GM12878 (cell line): ENCODE results near the gene ZNF2. TPM values are rescaled to one million over a fixed set of nuclear protein-coding genes. Genes with fewer than 3 reads are reported as not detected.

ENCODE experiments used
- ATAC-seq: fragments of 200-7000 bp; cut with Tn5 transposase; 3 replicates; pipeline ENCODE4 v1.9.1; 2020; ENCODE audit warnings: mild to moderate bottlenecking, moderate library complexity
- BruUV-seq: library from RNA; stranded (reverse); fragments of 400-500 nt; replicated peaks from 2 replicates; lab custom pipeline; 2021; lab: Mats Ljungman, UMichigan
- CTCF ChIA-PET: fragments of 300-600 bp; sonication (Branson Sonifier 250); formaldehyde crosslinking; extraction: SDS; loops from one replicate; lab custom pipeline; 2021; ENCODE audit warnings: inconsistent platforms; lab: Yijun Ruan, JAX
- POLR2A ChIA-PET: fragments of 350-600 bp; formaldehyde crosslinking; extraction: SDS; loops from one replicate; lab custom pipeline; 2021; ENCODE audit warnings: inconsistent platforms; lab: Charles Lee
- RAD21 ChIA-PET: fragments of 300-600 bp; sonication (Branson Sonifier 250); formaldehyde crosslinking; loops from one replicate; lab custom pipeline; 2023; ENCODE audit warnings: antibody characterized with exemption; ENCODE audit not compliant: unreplicated experiment; lab: Charles Lee
- SMC1A ChIA-PET: fragments of 300-600 bp; sonication (Branson Sonifier 250); formaldehyde crosslinking; loops from one replicate; lab custom pipeline; 2023; ENCODE audit not compliant: unreplicated experiment, uncharacterized antibody; lab: Charles Lee
- DNase-seq: peaks from one replicate; pipeline ENCODE4 v3.0.0-alpha.2; 2011; ENCODE audit warnings: low read depth, low spot score
- FAIRE-seq: peaks from 3 replicates; lab custom pipeline; 2011; peaks lifted over from hg19 to GRCh38; lab: Jason Lieb, UNC
- H2AFZ ChIP-seq: 2 replicates; pipeline ENCODE4 v1.6.0; 2011; ENCODE audit warnings: low read depth, low read length, control low read depth; ENCODE audit not compliant: control insufficient read depth
- H3K27ac ChIP-seq: 2 replicates; pipeline ENCODE4 v1.5.1; 2011; ENCODE audit warnings: control low read depth; ENCODE audit not compliant: control insufficient read depth, insufficient read depth
- H3K27me3 ChIP-seq, 2 experiments: replicated peaks in 1 of 2; 2 replicates each; pipeline versions ENCODE4 v1.6.0 to v1.6.1; 2011; ENCODE audit warnings: low read length in 1 of 2; ENCODE audit not compliant: control insufficient read depth in 2 of 2, insufficient read depth in 2 of 2
- H3K36me3 ChIP-seq, 2 experiments: 2 replicates each; pipeline ENCODE4 v1.5.1; 2011; ENCODE audit warnings: low read length in 1 of 2; ENCODE audit not compliant: control insufficient read depth in 2 of 2, insufficient read depth in 2 of 2
- H3K4me1 ChIP-seq: 2 replicates; pipeline ENCODE4 v1.6.1; 2011; ENCODE audit warnings: mild to moderate bottlenecking, low read length, moderate library complexity, mixed read lengths; ENCODE audit not compliant: control insufficient read depth, insufficient read depth
- H3K4me2 ChIP-seq: 2 replicates; pipeline ENCODE4 v1.6.0; 2011; ENCODE audit warnings: control low read depth; ENCODE audit not compliant: control insufficient read depth, insufficient read depth
- H3K4me3 ChIP-seq: fragments of 200-600 bp; sonication (generic); 2 replicates; pipeline ENCODE4 v1.5.1; 2016
- H3K79me2 ChIP-seq: 2 replicates; pipeline ENCODE4 v1.6.0; 2011; ENCODE audit warnings: low read length; ENCODE audit not compliant: control insufficient read depth, insufficient read depth
- H3K9ac ChIP-seq: 2 replicates; pipeline ENCODE4 v1.8.0; 2011; ENCODE audit warnings: low read length, control low read depth, mixed read lengths; ENCODE audit not compliant: control insufficient read depth, insufficient read depth
- H3K9me3 ChIP-seq: replicated peaks from 3 replicates; pipeline ENCODE4 v1.5.1; 2011; ENCODE audit warnings: mild to moderate bottlenecking, low read length; ENCODE audit not compliant: control insufficient read depth, insufficient read depth
- H4K20me1 ChIP-seq: 2 replicates; pipeline ENCODE4 v1.6.0; 2011; ENCODE audit not compliant: control insufficient read depth, insufficient read depth
- BMI1 ChIP-seq: fragments of 450-650 bp; IDR thresholded peaks from 2 replicates; pipeline ENCODE4 v1.6.1; 2016; ENCODE audit warnings: mild to moderate bottlenecking, moderate library complexity, borderline replicate concordance
- CHD2 ChIP-seq: IDR thresholded peaks from 2 replicates; pipeline ENCODE4 v1.6.1; 2011; ENCODE audit warnings: low read depth, low read length, improper control_type of control experiment, borderline replicate concordance
- DPF2 ChIP-seq: fragments of 450-650 bp; IDR thresholded peaks from 2 replicates; pipeline ENCODE4 v1.6.1; 2017; ENCODE audit warnings: mild to moderate bottlenecking
- ELK1 ChIP-seq: IDR thresholded peaks from 2 replicates; pipeline ENCODE4 v1.6.1; 2012; ENCODE audit warnings: low read depth, low read length, improper control_type of control experiment
- ESRRA ChIP-seq: IDR thresholded peaks from 2 replicates; pipeline ENCODE4 v1.6.1; 2012; ENCODE audit warnings: mild to moderate bottlenecking, low read length, improper control_type of control experiment
- KDM1A ChIP-seq: fragments of 200-600 bp; sonication (generic); IDR thresholded peaks from 2 replicates; pipeline ENCODE4 v1.6.1; 2016; ENCODE audit warnings: borderline replicate concordance
- PAX5 ChIP-seq: IDR thresholded peaks from 2 replicates; pipeline ENCODE4 v1.6.1; 2011; ENCODE audit warnings: low read depth, low read length, borderline replicate concordance
- PAX8 ChIP-seq: fragments of 450-650 bp; IDR thresholded peaks from 2 replicates; pipeline ENCODE4 v1.6.1; 2017; ENCODE audit warnings: mild to moderate bottlenecking, moderate library complexity
- SMAD1 ChIP-seq: fragments of 450-650 bp; IDR thresholded peaks from 2 replicates; pipeline ENCODE4 v1.6.1; 2018; ENCODE audit warnings: mild to moderate bottlenecking, low read depth; ENCODE audit not compliant: partially characterized antibody
- TARDBP ChIP-seq: IDR thresholded peaks from 2 replicates; pipeline ENCODE4 v1.6.1; 2016; ENCODE audit warnings: borderline replicate concordance
- TCF12 ChIP-seq: IDR thresholded peaks from 2 replicates; pipeline ENCODE4 v1.6.1; 2011; ENCODE audit warnings: low read depth, mild to moderate bottlenecking, low read length
- WGBS: methylation state at CpG from one replicate; pipeline ENCODE4 v1.1.6; 2016; ENCODE audit warnings: low lambda C conversion rate; ENCODE audit not compliant: insufficient replicate concordance, insufficient coverage; ENCODE audit errors: missing lambda C conversion rate; 5-methylcytosine and 5-hydroxymethylcytosine counted together
- in situ Hi-C: fragments of 300-500 bp; cut with MboI; formaldehyde crosslinking; loops from 9 replicates; pipeline ENCODE4 v1.14.3; 2018; ENCODE audit warnings: mixed read lengths
- intact Hi-C: fragments of 100-400 bp; cut with micrococcal nuclease; formaldehyde crosslinking; loops from one replicate; pipeline ENCODE4 v1.14.2; 2022; ENCODE audit not compliant: unreplicated experiment
- polyA plus RNA-seq, 11 experiments: library from polyadenylated mRNA; depleted of rRNA in 4 of 11; unstranded in 6 of 11; stranded (reverse) in 5 of 11; fragments of >200 nt; fragmentation: Nextera tagmentation in 4 of 11; fragmentation: Illumina TruSeq in 1 of 11; extraction: Ambion mirVana in 4 of 11; extraction: Trizol in 1 of 11; gene quantifications; 1 replicate in 1 of 11; 2 replicates in 10 of 11; pipeline versions ENCODE4 v1.2.1 to v1.2.3, GENCODE V29; 2011 to 2016; ENCODE audit warnings: inconsistent platforms in 2 of 11, missing spikeins in 2 of 11, low read depth in 1 of 11
- total RNA-seq, 4 experiments: library from RNA; depleted of rRNA in 3 of 4; stranded (reverse); fragments of >200 nt in 3 of 4; fragmentation: Illumina TruSeq in 1 of 4; extraction: Trizol in 1 of 4; gene quantifications; 2 replicates each; pipeline versions ENCODE4 v1.2.1 to v1.2.3, GENCODE V29; 2013 to 2021
- TF ChIP-seq, protein P1 (sequence below): fragments of 450-650 bp; formaldehyde crosslinking; IDR thresholded peaks from 2 replicates; pipeline ENCODE4 v1.4.0; 2020; ENCODE audit warnings: mild to moderate bottlenecking, moderate library complexity

The ZNF2 gene
- total and polyA plus RNA-seq, 10 of the 15 experiments (the other 5 are each of a cell fraction or from before 2014, with no cell fraction given) = 2.4 to 5.1 (median 3.5) TPM

DNA sequence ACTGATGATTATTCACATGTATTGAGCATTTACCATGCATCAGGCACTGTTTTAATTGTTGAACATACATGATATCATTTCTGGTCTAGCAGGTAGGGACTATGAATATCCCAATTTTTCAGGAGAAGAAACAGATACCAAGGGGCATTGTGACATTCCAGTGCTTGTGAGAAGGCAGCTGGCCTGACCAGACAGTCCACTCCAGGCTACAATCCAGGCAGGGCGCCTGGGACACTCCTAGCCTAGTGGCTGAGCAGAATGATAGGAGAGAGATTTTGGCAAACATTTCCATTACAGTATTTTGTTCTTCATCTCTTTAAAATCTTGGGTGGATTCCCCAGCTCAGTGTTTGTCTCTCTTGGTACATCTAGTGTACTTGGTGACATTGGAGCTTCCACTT lies 66.6 kb downstream of the ZNF2 start:
- BruUV-seq = no TSS peak
- H3K79me2 ChIP-seq = no peaks in the 10 kb centered on the region
- no peaks in the 10 kb centered on the region for H3K4me1 ChIP-seq
- RAD21 ChIA-PET = interaction anchor here (0.6 to 1.5 kb wide), 4 partner anchors 11 to 170 kb away, joined by 3 to 7 read pairs (median 4); partner anchors contain the start of gene FAHD2A
- no peaks in the 10 kb centered on the region for H3K27me3 ChIP-seq
- in situ Hi-C loops (no loop called here), intact Hi-C loops (no loop called here)
- H3K9ac ChIP-seq = no peak overlapping the region
- ATAC-seq (no peak), FAIRE-seq (no peak), DNase-seq (no peak)
- H3K4me3 ChIP-seq = no peak overlapping the region
- SMC1A ChIA-PET = interaction anchor here (1.6 kb wide), 1 partner anchor 17 kb away, joined by 4 read pairs; no protein-coding TSS in a partner anchor
- POLR2A ChIA-PET = no interaction called here
- H2AFZ ChIP-seq = no peak overlapping the region
- CTCF ChIA-PET = interaction anchor here (1.3 to 2.6 kb wide), 12 partner anchors 9 to 246 kb away, joined by 3 to 17 read pairs (median 6); no protein-coding TSS in a partner anchor
- no peak overlapping the region for H3K27ac ChIP-seq
- H4K20me1 ChIP-seq = no peaks in the 10 kb centered on the region
- WGBS = 0% methylated on average over 1 of the region's 1 CpG
- H3K36me3 ChIP-seq = no peaks in the 10 kb centered on the region
- H3K4me2 ChIP-seq = no peak overlapping the region
- H3K9me3 ChIP-seq = no peaks in the 10 kb centered on the region; the same call in 2 of the 3 replicates
- TF ChIP-seq ELK1 (no peak), DPF2 (no peak), PAX5 (no peak), PAX8 (no peak), BMI1 (no peak), ESRRA (no peak), CHD2 (no peak), SMAD1 (no peak), TARDBP (no peak), TCF12 (no peak), KDM1A (no peak)
- TF ChIP-seq, protein P1, sequence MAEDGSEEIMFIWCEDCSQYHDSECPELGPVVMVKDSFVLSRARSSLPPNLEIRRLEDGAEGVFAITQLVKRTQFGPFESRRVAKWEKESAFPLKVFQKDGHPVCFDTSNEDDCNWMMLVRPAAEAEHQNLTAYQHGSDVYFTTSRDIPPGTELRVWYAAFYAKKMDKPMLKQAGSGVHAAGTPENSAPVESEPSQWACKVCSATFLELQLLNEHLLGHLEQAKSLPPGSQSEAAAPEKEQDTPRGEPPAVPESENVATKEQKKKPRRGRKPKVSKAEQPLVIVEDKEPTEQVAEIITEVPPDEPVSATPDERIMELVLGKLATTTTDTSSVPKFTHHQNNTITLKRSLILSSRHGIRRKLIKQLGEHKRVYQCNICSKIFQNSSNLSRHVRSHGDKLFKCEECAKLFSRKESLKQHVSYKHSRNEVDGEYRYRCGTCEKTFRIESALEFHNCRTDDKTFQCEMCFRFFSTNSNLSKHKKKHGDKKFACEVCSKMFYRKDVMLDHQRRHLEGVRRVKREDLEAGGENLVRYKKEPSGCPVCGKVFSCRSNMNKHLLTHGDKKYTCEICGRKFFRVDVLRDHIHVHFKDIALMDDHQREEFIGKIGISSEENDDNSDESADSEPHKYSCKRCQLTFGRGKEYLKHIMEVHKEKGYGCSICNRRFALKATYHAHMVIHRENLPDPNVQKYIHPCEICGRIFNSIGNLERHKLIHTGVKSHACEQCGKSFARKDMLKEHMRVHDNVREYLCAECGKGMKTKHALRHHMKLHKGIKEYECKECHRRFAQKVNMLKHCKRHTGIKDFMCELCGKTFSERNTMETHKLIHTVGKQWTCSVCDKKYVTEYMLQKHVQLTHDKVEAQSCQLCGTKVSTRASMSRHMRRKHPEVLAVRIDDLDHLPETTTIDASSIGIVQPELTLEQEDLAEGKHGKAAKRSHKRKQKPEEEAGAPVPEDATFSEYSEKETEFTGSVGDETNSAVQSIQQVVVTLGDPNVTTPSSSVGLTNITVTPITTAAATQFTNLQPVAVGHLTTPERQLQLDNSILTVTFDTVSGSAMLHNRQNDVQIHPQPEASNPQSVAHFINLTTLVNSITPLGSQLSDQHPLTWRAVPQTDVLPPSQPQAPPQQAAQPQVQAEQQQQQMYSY = no peak

Other genes with a start within 250 kb of the ZNF2 start
- gene MAL, start 140.1 kb upstream of the ZNF2 start, total RNA-seq (2014; rRNA removed) = 1.7 and 1.9 TPM in 2 replicates
- 1.1 and 1.3 TPM in 2 replicates for gene MAL, start 140.1 kb upstream of the ZNF2 start, total RNA-seq (2014; rRNA removed; fragmentation: Illumina TruSeq; extraction: Trizol)
- gene MAL, start 140.1 kb upstream of the ZNF2 start, total RNA-seq (2021) = 1.2 and 1.8 TPM in 2 replicates
- 3.0 and 4.5 TPM in 2 replicates for gene MAL, start 140.1 kb upstream of the ZNF2 start, polyA plus RNA-seq (2011; rRNA removed)
- gene MAL, start 140.1 kb upstream of the ZNF2 start, polyA plus RNA-seq (2014; fragmentation: Illumina TruSeq; extraction: Trizol) = 1.6 and 2.4 TPM in 2 replicates
- gene MAL, start 140.1 kb upstream of the ZNF2 start, polyA plus RNA-seq (2014; fragmentation: Nextera tagmentation; extraction: Ambion mirVana) = 1 to 10 TPM; 1.4 to 1.8 TPM
- 1.4 and 1.7 TPM in 2 replicates for gene MAL, start 140.1 kb upstream of the ZNF2 start, polyA plus RNA-seq (2014; rRNA removed)
- 1 to 10 TPM; 2.4 to 3.1 TPM for gene MAL, start 140.1 kb upstream of the ZNF2 start, polyA plus RNA-seq (2016; fragmentation: Nextera tagmentation; extraction: Ambion mirVana)
- 70.6 and 82.1 TPM in 2 replicates for gene MRPS5, start 44.0 kb upstream of the ZNF2 start, total RNA-seq (2014; rRNA removed)
- gene MRPS5, start 44.0 kb upstream of the ZNF2 start, total RNA-seq (2014; rRNA removed; fragmentation: Illumina TruSeq; extraction: Trizol) = 73.2 and 77.9 TPM in 2 replicates
- 54.3 and 58.1 TPM in 2 replicates for gene MRPS5, start 44.0 kb upstream of the ZNF2 start, total RNA-seq (2021)
- 86.6 and 93.6 TPM in 2 replicates for gene MRPS5, start 44.0 kb upstream of the ZNF2 start, polyA plus RNA-seq (2011; rRNA removed)
- 88.5 and 90.5 TPM in 2 replicates for gene MRPS5, start 44.0 kb upstream of the ZNF2 start, polyA plus RNA-seq (2014; fragmentation: Illumina TruSeq; extraction: Trizol)
- 10 to 100 TPM; 54.8 to 77.0 TPM for gene MRPS5, start 44.0 kb upstream of the ZNF2 start, polyA plus RNA-seq (2014; fragmentation: Nextera tagmentation; extraction: Ambion mirVana)
- 90.0 and 93.0 TPM in 2 replicates for gene MRPS5, start 44.0 kb upstream of the ZNF2 start, polyA plus RNA-seq (2014; rRNA removed)
- 10 to 100 TPM; 68.9 to 75.7 TPM for gene MRPS5, start 44.0 kb upstream of the ZNF2 start, polyA plus RNA-seq (2016; fragmentation: Nextera tagmentation; extraction: Ambion mirVana)
- gene ZNF514, start 6.0 kb upstream of the ZNF2 start, total RNA-seq (2014; rRNA removed) = 6.6 and 6.8 TPM in 2 replicates
- 5.7 and 6.0 TPM in 2 replicates for gene ZNF514, start 6.0 kb upstream of the ZNF2 start, total RNA-seq (2014; rRNA removed; fragmentation: Illumina TruSeq; extraction: Trizol)
- 8.7 and 9.8 TPM in 2 replicates for gene ZNF514, start 6.0 kb upstream of the ZNF2 start, total RNA-seq (2021)
- gene ZNF514, start 6.0 kb upstream of the ZNF2 start, polyA plus RNA-seq (2011; rRNA removed) = 6.7 and 7.4 TPM in 2 replicates
- gene ZNF514, start 6.0 kb upstream of the ZNF2 start, polyA plus RNA-seq (2014; fragmentation: Illumina TruSeq; extraction: Trizol) = 5.3 and 6.4 TPM in 2 replicates
- gene ZNF514, start 6.0 kb upstream of the ZNF2 start, polyA plus RNA-seq (2014; fragmentation: Nextera tagmentation; extraction: Ambion mirVana) = 1 to 10 TPM; 5.8 to 7.2 TPM
- 6.4 and 6.8 TPM in 2 replicates for gene ZNF514, start 6.0 kb upstream of the ZNF2 start, polyA plus RNA-seq (2014; rRNA removed)
- gene ZNF514, start 6.0 kb upstream of the ZNF2 start, polyA plus RNA-seq (2016; fragmentation: Nextera tagmentation; extraction: Ambion mirVana) = 1 to 10 TPM; 5.1 to 7.4 TPM
- gene ZNF892, start 41.7 kb downstream of the ZNF2 start, total RNA-seq (2014; rRNA removed) = 0.11 and 0.93 TPM in 2 replicates
- 0.72 and 0.74 TPM in 2 replicates for gene ZNF892, start 41.7 kb downstream of the ZNF2 start, total RNA-seq (2014; rRNA removed; fragmentation: Illumina TruSeq; extraction: Trizol)
- 0.59 and 0.85 TPM in 2 replicates for gene ZNF892, start 41.7 kb downstream of the ZNF2 start, total RNA-seq (2021)
- gene ZNF892, start 41.7 kb downstream of the ZNF2 start, polyA plus RNA-seq (2011; rRNA removed) = 1.3 and 1.7 TPM in 2 replicates
- 0.21 and 0.40 TPM in 2 replicates for gene ZNF892, start 41.7 kb downstream of the ZNF2 start, polyA plus RNA-seq (2014; fragmentation: Illumina TruSeq; extraction: Trizol)
- not detected for gene ZNF892, start 41.7 kb downstream of the ZNF2 start, polyA plus RNA-seq (2014; fragmentation: Nextera tagmentation; extraction: Ambion mirVana)
- gene ZNF892, start 41.7 kb downstream of the ZNF2 start, polyA plus RNA-seq (2014; rRNA removed) = 0.22 and 0.30 TPM in 2 replicates
- under 1 TPM in 1 of 2 experiments, not detected in 1; 0.29 TPM for gene ZNF892, start 41.7 kb downstream of the ZNF2 start, polyA plus RNA-seq (2016; fragmentation: Nextera tagmentation; extraction: Ambion mirVana)
- gene PROM2, start 108.6 kb downstream of the ZNF2 start, total RNA-seq (2014; rRNA removed) = not detected in 2 replicates
- gene PROM2, start 108.6 kb downstream of the ZNF2 start, total RNA-seq (2014; rRNA removed; fragmentation: Illumina TruSeq; extraction: Trizol) = not detected in 2 replicates
- not detected in 2 replicates for gene PROM2, start 108.6 kb downstream of the ZNF2 start, total RNA-seq (2021)
- gene PROM2, start 108.6 kb downstream of the ZNF2 start, polyA plus RNA-seq (2011; rRNA removed) = 0.04 TPM in 1 of 2 replicates, not detected in the other
- 0.01 TPM in 1 of 2 replicates, not detected in the other for gene PROM2, start 108.6 kb downstream of the ZNF2 start, polyA plus RNA-seq (2014; fragmentation: Illumina TruSeq; extraction: Trizol)
- not detected for gene PROM2, start 108.6 kb downstream of the ZNF2 start, polyA plus RNA-seq (2014; fragmentation: Nextera tagmentation; extraction: Ambion mirVana)
- gene PROM2, start 108.6 kb downstream of the ZNF2 start, polyA plus RNA-seq (2014; rRNA removed) = 0.04 TPM in 1 of 2 replicates, not detected in the other
- gene PROM2, start 108.6 kb downstream of the ZNF2 start, polyA plus RNA-seq (2016; fragmentation: Nextera tagmentation; extraction: Ambion mirVana) = not detected
- not detected in 2 replicates for gene KCNIP3, start 131.5 kb downstream of the ZNF2 start, total RNA-seq (2014; rRNA removed)
- gene KCNIP3, start 131.5 kb downstream of the ZNF2 start, total RNA-seq (2014; rRNA removed; fragmentation: Illumina TruSeq; extraction: Trizol) = not detected in 2 replicates
- not detected in 2 replicates for gene KCNIP3, start 131.5 kb downstream of the ZNF2 start, total RNA-seq (2021)
- gene KCNIP3, start 131.5 kb downstream of the ZNF2 start, polyA plus RNA-seq (2011; rRNA removed) = not detected in 2 replicates
- not detected in 2 replicates for gene KCNIP3, start 131.5 kb downstream of the ZNF2 start, polyA plus RNA-seq (2014; fragmentation: Illumina TruSeq; extraction: Trizol)
- not detected for gene KCNIP3, start 131.5 kb downstream of the ZNF2 start, polyA plus RNA-seq (2014; fragmentation: Nextera tagmentation; extraction: Ambion mirVana)
- gene KCNIP3, start 131.5 kb downstream of the ZNF2 start, polyA plus RNA-seq (2014; rRNA removed) = not detected in 2 replicates
- gene KCNIP3, start 131.5 kb downstream of the ZNF2 start, polyA plus RNA-seq (2016; fragmentation: Nextera tagmentation; extraction: Ambion mirVana) = not detected
- 25.3 and 31.0 TPM in 2 replicates for gene FAHD2A, start 236.9 kb downstream of the ZNF2 start, total RNA-seq (2014; rRNA removed)
- 24.2 and 24.8 TPM in 2 replicates for gene FAHD2A, start 236.9 kb downstream of the ZNF2 start, total RNA-seq (2014; rRNA removed; fragmentation: Illumina TruSeq; extraction: Trizol)
- gene FAHD2A, start 236.9 kb downstream of the ZNF2 start, total RNA-seq (2021) = 25.8 and 28.2 TPM in 2 replicates
- 26.2 and 38.2 TPM in 2 replicates for gene FAHD2A, start 236.9 kb downstream of the ZNF2 start, polyA plus RNA-seq (2011; rRNA removed)
- 19.0 and 24.9 TPM in 2 replicates for gene FAHD2A, start 236.9 kb downstream of the ZNF2 start, polyA plus RNA-seq (2014; fragmentation: Illumina TruSeq; extraction: Trizol)
- gene FAHD2A, start 236.9 kb downstream of the ZNF2 start, polyA plus RNA-seq (2014; fragmentation: Nextera tagmentation; extraction: Ambion mirVana) = 10 to 100 TPM; 11.2 to 15.2 TPM
- gene FAHD2A, start 236.9 kb downstream of the ZNF2 start, polyA plus RNA-seq (2014; rRNA removed) = 27.9 and 30.8 TPM in 2 replicates
- 10 to 100 TPM; 23.5 to 28.2 TPM for gene FAHD2A, start 236.9 kb downstream of the ZNF2 start, polyA plus RNA-seq (2016; fragmentation: Nextera tagmentation; extraction: Ambion mirVana)